GM12873 (cell line): ENCODE measurements around the gene TTLL13.

ENCODE experiments used
- TF ChIP-seq, protein P1 (sequence below): IDR thresholded peaks from 2 replicates; pipeline ENCODE4 v1.5.1; 2012; ENCODE audit warnings: low read depth, mild to moderate bottlenecking, moderate library complexity, low read length, control low read depth; ENCODE audit not compliant: insufficient read depth; ENCODE audit errors: missing control alignments

Gene TTLL13

GRCh38 chr15:90219421-90220141 lies 29.8 kb upstream of the TTLL13 start:
- TF ChIP-seq, protein P1, sequence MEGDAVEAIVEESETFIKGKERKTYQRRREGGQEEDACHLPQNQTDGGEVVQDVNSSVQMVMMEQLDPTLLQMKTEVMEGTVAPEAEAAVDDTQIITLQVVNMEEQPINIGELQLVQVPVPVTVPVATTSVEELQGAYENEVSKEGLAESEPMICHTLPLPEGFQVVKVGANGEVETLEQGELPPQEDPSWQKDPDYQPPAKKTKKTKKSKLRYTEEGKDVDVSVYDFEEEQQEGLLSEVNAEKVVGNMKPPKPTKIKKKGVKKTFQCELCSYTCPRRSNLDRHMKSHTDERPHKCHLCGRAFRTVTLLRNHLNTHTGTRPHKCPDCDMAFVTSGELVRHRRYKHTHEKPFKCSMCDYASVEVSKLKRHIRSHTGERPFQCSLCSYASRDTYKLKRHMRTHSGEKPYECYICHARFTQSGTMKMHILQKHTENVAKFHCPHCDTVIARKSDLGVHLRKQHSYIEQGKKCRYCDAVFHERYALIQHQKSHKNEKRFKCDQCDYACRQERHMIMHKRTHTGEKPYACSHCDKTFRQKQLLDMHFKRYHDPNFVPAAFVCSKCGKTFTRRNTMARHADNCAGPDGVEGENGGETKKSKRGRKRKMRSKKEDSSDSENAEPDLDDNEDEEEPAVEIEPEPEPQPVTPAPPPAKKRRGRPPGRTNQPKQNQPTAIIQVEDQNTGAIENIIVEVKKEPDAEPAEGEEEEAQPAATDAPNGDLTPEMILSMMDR: peak; percentile 77

DNA sequence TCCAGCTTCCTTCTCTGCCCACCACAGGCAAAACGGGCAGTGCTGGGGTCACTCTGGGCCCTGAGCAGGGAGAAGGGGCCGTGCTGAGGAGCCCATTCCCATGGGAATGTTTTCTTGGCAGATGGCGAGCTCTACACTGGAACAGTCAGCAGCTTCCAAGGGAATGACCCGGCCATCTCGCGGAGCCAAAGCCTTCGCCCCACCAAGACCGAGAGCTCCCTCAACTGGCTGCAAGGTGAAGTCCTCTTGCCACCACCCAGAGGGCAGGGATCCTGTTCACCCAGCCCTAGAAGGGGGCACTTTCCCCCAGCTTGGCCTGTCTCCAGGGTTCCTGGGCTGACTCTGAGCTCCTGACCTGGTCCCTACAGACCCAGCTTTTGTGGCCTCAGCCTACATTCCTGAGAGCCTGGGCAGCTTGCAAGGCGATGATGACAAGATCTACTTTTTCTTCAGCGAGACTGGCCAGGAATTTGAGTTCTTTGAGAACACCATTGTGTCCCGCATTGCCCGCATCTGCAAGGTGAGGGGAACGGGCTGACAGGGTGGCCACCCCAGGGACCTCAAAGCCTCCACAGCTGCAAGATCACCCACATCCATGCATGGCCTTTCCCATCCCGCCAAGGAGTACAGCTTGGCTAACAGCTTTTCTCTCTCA lies 28.0 kb upstream of the TTLL13 start:
- TF ChIP-seq, protein P1: peak; percentile 76

DNA sequence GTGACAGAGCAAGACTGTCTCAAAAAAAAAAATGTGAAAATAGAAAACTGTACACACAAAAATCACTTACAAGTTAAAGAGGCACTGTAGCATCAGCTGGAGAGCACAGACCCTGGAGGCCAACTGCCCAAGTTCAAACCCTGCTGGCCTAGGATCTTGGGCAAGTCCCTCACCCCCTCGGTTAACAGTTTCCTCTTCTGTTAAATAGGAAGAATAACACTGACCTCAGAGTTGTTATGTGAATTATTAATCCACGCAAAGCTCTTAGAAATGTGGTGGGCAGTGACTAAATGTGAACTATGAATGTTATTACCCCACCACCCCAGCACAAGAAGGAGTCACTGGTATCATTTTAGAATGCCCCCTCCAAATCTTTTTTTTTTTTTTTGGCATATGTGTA lies 26.8 kb upstream of the TTLL13 start:
- TF ChIP-seq, protein P1: no peak

DNA sequence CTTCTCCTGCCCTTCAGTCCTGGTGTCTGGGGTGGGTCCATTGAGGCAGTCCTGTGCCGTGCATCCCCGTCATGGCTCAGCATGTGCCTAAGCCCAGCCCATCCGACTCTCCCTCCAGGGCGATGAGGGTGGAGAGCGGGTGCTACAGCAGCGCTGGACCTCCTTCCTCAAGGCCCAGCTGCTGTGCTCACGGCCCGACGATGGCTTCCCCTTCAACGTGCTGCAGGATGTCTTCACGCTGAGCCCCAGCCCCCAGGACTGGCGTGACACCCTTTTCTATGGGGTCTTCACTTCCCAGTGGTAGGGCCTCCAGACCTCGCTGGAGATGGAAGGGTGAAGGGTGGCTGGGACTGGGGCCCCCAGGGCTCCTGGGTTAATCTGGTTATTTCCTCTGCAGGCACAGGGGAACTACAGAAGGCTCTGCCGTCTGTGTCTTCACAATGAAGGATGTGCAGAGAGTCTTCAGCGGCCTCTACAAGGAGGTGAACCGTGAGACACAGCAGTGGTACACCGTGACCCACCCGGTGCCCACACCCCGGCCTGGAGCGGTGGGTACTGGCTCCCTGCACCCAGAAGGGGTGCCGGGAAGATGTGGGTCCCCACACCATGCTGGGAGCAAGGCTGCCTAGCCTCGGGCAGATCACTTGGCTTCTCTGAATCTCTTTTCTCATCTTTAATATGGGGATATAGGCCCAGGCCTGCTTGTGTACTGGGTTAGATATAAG lies 25.8 kb upstream of the TTLL13 start:
- TF ChIP-seq, protein P1: no peak

- TF ChIP-seq, protein P1: no peak
Observed at GRCh38 chr15:90225047-90225446, 24.3 kb upstream of the TTLL13 start.

DNA sequence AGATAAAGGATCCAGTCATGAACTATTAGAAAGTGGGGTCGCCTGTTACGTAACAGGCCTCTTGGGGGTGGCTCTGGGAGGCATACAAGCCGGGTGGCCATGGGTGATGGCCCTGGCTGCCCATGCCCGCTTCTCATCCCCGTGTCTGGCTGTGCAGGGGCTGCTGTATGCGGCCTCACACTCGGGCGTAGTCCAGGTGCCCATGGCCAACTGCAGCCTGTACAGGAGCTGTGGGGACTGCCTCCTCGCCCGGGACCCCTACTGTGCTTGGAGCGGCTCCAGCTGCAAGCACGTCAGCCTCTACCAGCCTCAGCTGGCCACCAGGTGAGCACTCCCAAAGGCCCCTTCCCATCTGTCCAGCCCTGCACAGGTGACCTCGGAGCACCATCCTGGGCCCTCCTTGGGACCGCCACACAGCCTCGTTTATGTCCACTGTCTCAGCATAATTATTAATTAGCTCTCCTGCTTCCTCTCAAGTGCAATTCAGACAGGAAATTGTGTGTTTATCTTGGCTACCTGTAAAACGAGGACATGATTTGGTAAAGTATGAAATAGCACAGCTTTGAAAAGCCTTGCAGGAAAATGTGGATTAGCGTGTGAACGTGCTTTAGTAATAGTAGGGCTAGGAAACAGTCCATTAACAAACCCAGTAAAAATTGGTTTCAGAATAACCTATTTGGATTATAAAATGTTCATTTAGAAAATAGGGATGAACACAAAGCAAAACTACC lies 23.7 kb upstream of the TTLL13 start:
- TF ChIP-seq, protein P1: no peak
